T-helper 1 cell treated with Interleukin-12 subunit alpha and Interleukin-12 subunit beta and Interleukin-4 antibody, amounts not matched to agents 30 ng/mL and 1 ng/mL, for 36 hours (primary cell): Measurements from ENCODE around the gene COX6A1. TPM values are rescaled to one million over a fixed set of nuclear protein-coding genes. Genes with fewer than 3 reads are reported as not detected.

Experiments used
- intact Hi-C: fragments of 100-400 bp; cut with micrococcal nuclease; formaldehyde crosslinking; loops from one replicate; pipeline ENCODE4 v1.15.1; 2024
- total RNA-seq: library from RNA; stranded (reverse); gene quantifications from 2 replicates; pipeline ENCODE4 v1.2.3, GENCODE V29; 2022

Gene COX6A1
- total RNA-seq, result 266 and 280 TPM in 2 replicates

- intact Hi-C loops, result loop anchor here (1.0 to 10.0 kb wide), 15 partner anchors 8 to 577 kb away; partner anchors contain the start of genes C12orf43, COQ5, DYNLL1 and GATC
Measured at GRCh38 chr12:120437735-120438494, at the start of gene COX6A1. Gene COX6A1 (plus strand): TSS chr12:120438113. CDS start chr12:120438127, 14 bp downstream.

- intact Hi-C loops, result no loop called here
Measured at GRCh38 chr12:120388691-120389481, 49.0 kb upstream of the COX6A1 start.

GRCh38 chr12:120390540-120391120 is 47.3 kb upstream of the COX6A1 start:
- intact Hi-C loops, result no loop called here

- intact Hi-C loops, result no loop called here
Measured at GRCh38 chr12:120394483-120395367, 43.2 kb upstream of the COX6A1 start.

- intact Hi-C loops, result no loop called here
Measured at GRCh38 chr12:120397824-120398540, 39.9 kb upstream of the COX6A1 start.

GRCh38 chr12:120399531-120399930 is 38.4 kb upstream of the COX6A1 start:
- intact Hi-C loops, result no loop called here

- intact Hi-C loops, result no loop called here
Measured at GRCh38 chr12:120402217-120402616, 35.7 kb upstream of the COX6A1 start.

GRCh38 chr12:120403869-120404268 is 34.0 kb upstream of the COX6A1 start:
- intact Hi-C loops, result no loop called here

- intact Hi-C loops, result no loop called here
Measured at GRCh38 chr12:120404271-120404670, 33.6 kb upstream of the COX6A1 start.

GRCh38 chr12:120406069-120406468 is 31.8 kb upstream of the COX6A1 start:
- intact Hi-C loops, result no loop called here

GRCh38 chr12:120406553-120406952 is 31.4 kb upstream of the COX6A1 start:
- intact Hi-C loops, result no loop called here

GRCh38 chr12:120408771-120409170 is 29.1 kb upstream of the COX6A1 start:
- intact Hi-C loops, result no loop called here

- intact Hi-C loops, result no loop called here
Measured at GRCh38 chr12:120412421-120412820, 25.5 kb upstream of the COX6A1 start.

GRCh38 chr12:120413901-120414695 is 23.8 kb upstream of the COX6A1 start:
- intact Hi-C loops, result no loop called here

GRCh38 chr12:120416490-120417216 is 21.3 kb upstream of the COX6A1 start:
- intact Hi-C loops, result no loop called here

GRCh38 chr12:120417917-120418580 is 19.9 kb upstream of the COX6A1 start:
- intact Hi-C loops, result no loop called here

- intact Hi-C loops, result no loop called here
Measured at GRCh38 chr12:120421701-120422100, 16.2 kb upstream of the COX6A1 start.

- intact Hi-C loops, result no loop called here
Measured at GRCh38 chr12:120422892-120423456, 14.9 kb upstream of the COX6A1 start.
